ENCODE results near the gene DEGS2. TPM values are rescaled to one million over a fixed set of nuclear protein-coding genes. Genes with fewer than 3 reads are reported as not detected.

The DEGS2 gene
- total and polyA plus RNA-seq, 2 experiments from 2014 or later: 0.63 to 2.2 TPM

DNA sequence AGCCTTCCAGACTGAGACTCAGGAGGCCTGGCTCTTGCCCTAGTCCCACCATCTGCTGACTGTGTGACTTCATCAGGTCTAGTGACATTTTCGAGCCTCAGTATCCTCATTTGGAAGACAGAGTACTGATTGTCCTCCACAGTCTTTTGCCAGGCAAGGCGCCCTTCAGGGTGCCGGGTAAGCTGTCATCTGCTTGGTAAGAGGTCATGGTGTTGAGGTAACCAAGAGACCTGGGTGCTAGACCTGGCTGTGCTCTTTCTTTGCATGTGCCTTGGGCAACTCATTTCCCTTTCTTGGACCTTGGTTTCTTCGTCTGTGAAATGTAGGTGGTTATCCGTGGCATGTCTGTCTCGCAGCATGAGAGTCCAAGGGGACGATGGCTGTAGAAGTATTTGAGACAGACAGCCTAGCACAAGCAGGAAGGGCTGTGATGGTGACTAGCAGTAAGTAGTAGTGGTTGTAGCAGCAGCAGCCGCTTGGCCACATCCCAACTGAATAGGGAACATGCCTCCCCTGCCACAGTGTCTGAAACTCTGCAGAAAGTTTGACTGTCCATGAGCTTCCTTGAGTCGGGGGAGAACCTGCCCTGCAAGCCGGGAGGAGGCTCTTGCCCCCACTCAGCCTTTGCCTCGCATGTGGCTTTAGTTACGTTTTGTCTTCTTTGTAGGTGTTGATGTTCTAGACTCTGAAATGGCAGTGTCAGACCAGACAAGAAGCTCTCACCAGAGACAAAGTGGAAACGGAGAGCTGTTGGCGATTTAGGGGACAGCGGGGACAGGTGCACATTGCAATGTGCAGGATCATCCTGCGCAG lies 53.9 kb downstream of the DEGS2 start:
- Mint-ChIP-seq H3K27ac (no peak overlapping the region), H3K4me1 (peaks cover 24% of the 10 kb centered on the region), H3K9me3 (no peaks in the 10 kb centered on the region), H3K27me3 (ENCODE audit: insufficient read depth, low read depth, poor library complexity) (peaks cover 9% of the 10 kb centered on the region), H3K36me3 (ENCODE audit: low read depth) (no peaks in the 10 kb centered on the region), H3K4me3 (no peak overlapping the region)
- peaks cover 4% of the 10 kb centered on the region; the same call in 1 of the 2 replicates for H3K4me1 ChIP-seq (ENCODE audit: insufficient read depth)
- TF ChIP-seq, protein P1, sequence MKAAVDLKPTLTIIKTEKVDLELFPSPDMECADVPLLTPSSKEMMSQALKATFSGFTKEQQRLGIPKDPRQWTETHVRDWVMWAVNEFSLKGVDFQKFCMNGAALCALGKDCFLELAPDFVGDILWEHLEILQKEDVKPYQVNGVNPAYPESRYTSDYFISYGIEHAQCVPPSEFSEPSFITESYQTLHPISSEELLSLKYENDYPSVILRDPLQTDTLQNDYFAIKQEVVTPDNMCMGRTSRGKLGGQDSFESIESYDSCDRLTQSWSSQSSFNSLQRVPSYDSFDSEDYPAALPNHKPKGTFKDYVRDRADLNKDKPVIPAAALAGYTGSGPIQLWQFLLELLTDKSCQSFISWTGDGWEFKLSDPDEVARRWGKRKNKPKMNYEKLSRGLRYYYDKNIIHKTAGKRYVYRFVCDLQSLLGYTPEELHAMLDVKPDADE (IDR thresholded peaks at IDR 0.05): no peak
- TF ChIP-seq ZNF114 (CRISPR knock-in tag; IDR thresholded peaks at IDR 0.05): no peak
- TF ChIP-seq, protein P2, sequence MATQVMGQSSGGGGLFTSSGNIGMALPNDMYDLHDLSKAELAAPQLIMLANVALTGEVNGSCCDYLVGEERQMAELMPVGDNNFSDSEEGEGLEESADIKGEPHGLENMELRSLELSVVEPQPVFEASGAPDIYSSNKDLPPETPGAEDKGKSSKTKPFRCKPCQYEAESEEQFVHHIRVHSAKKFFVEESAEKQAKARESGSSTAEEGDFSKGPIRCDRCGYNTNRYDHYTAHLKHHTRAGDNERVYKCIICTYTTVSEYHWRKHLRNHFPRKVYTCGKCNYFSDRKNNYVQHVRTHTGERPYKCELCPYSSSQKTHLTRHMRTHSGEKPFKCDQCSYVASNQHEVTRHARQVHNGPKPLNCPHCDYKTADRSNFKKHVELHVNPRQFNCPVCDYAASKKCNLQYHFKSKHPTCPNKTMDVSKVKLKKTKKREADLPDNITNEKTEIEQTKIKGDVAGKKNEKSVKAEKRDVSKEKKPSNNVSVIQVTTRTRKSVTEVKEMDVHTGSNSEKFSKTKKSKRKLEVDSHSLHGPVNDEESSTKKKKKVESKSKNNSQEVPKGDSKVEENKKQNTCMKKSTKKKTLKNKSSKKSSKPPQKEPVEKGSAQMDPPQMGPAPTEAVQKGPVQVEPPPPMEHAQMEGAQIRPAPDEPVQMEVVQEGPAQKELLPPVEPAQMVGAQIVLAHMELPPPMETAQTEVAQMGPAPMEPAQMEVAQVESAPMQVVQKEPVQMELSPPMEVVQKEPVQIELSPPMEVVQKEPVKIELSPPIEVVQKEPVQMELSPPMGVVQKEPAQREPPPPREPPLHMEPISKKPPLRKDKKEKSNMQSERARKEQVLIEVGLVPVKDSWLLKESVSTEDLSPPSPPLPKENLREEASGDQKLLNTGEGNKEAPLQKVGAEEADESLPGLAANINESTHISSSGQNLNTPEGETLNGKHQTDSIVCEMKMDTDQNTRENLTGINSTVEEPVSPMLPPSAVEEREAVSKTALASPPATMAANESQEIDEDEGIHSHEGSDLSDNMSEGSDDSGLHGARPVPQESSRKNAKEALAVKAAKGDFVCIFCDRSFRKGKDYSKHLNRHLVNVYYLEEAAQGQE (IDR thresholded peaks at IDR 0.05; ENCODE audit: unreplicated experiment): no peak
- TF ChIP-seq EZH2phosphoT487 (IDR thresholded peaks at IDR 0.05; ENCODE audit: unreplicated experiment): no peak
- no peak for TF ChIP-seq ZNF331 (CRISPR knock-in tag; IDR thresholded peaks at IDR 0.05; ENCODE audit: low read depth)
- TF ChIP-seq NANOG (IDR thresholded peaks at IDR 0.05; ENCODE audit: borderline replicate concordance): no peak
- TF ChIP-seq, protein P3, sequence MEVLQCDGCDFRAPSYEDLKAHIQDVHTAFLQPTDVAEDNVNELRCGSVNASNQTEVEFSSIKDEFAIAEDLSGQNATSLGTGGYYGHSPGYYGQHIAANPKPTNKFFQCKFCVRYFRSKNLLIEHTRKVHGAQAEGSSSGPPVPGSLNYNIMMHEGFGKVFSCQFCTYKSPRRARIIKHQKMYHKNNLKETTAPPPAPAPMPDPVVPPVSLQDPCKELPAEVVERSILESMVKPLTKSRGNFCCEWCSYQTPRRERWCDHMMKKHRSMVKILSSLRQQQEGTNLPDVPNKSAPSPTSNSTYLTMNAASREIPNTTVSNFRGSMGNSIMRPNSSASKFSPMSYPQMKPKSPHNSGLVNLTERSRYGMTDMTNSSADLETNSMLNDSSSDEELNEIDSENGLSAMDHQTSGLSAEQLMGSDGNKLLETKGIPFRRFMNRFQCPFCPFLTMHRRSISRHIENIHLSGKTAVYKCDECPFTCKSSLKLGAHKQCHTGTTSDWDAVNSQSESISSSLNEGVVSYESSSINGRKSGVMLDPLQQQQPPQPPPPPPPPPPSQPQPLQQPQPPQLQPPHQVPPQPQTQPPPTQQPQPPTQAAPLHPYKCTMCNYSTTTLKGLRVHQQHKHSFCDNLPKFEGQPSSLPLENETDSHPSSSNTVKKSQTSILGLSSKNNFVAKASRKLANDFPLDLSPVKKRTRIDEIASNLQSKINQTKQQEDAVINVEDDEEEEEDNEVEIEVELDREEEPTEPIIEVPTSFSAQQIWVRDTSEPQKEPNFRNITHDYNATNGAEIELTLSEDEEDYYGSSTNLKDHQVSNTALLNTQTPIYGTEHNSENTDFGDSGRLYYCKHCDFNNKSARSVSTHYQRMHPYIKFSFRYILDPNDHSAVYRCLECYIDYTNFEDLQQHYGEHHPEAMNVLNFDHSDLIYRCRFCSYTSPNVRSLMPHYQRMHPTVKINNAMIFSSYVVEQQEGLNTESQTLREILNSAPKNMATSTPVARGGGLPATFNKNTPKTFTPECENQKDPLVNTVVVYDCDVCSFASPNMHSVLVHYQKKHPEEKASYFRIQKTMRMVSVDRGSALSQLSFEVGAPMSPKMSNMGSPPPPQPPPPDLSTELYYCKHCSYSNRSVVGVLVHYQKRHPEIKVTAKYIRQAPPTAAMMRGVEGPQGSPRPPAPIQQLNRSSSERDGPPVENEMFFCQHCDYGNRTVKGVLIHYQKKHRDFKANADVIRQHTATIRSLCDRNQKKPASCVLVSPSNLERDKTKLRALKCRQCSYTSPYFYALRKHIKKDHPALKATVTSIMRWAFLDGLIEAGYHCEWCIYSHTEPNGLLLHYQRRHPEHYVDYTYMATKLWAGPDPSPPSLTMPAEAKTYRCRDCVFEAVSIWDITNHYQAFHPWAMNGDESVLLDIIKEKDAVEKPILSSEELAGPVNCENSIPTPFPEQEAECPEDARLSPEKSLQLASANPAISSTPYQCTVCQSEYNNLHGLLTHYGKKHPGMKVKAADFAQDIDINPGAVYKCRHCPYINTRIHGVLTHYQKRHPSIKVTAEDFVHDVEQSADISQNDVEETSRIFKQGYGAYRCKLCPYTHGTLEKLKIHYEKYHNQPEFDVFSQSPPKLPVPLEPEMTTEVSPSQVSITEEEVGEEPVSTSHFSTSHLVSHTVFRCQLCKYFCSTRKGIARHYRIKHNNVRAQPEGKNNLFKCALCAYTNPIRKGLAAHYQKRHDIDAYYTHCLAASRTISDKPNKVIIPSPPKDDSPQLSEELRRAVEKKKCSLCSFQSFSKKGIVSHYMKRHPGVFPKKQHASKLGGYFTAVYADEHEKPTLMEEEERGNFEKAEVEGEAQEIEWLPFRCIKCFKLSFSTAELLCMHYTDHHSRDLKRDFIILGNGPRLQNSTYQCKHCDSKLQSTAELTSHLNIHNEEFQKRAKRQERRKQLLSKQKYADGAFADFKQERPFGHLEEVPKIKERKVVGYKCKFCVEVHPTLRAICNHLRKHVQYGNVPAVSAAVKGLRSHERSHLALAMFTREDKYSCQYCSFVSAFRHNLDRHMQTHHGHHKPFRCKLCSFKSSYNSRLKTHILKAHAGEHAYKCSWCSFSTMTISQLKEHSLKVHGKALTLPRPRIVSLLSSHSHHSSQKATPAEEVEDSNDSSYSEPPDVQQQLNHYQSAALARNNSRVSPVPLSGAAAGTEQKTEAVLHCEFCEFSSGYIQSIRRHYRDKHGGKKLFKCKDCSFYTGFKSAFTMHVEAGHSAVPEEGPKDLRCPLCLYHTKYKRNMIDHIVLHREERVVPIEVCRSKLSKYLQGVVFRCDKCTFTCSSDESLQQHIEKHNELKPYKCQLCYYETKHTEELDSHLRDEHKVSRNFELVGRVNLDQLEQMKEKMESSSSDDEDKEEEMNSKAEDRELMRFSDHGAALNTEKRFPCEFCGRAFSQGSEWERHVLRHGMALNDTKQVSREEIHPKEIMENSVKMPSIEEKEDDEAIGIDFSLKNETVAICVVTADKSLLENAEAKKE (CRISPR knock-in tag; IDR thresholded peaks at IDR 0.05): no peak
- TF ChIP-seq CREB1 (CRISPR knock-in tag; IDR thresholded peaks at IDR 0.05; ENCODE audit: low read depth): no peak
- TF ChIP-seq JUNB (IDR thresholded peaks at IDR 0.05; ENCODE audit: unreplicated experiment): no peak
- TF ChIP-seq, protein P4, sequence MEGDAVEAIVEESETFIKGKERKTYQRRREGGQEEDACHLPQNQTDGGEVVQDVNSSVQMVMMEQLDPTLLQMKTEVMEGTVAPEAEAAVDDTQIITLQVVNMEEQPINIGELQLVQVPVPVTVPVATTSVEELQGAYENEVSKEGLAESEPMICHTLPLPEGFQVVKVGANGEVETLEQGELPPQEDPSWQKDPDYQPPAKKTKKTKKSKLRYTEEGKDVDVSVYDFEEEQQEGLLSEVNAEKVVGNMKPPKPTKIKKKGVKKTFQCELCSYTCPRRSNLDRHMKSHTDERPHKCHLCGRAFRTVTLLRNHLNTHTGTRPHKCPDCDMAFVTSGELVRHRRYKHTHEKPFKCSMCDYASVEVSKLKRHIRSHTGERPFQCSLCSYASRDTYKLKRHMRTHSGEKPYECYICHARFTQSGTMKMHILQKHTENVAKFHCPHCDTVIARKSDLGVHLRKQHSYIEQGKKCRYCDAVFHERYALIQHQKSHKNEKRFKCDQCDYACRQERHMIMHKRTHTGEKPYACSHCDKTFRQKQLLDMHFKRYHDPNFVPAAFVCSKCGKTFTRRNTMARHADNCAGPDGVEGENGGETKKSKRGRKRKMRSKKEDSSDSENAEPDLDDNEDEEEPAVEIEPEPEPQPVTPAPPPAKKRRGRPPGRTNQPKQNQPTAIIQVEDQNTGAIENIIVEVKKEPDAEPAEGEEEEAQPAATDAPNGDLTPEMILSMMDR (conservative IDR thresholded peaks at IDR 0.05; ENCODE audit: low read depth in 2 of 2): no peak
- TF ChIP-seq EZH2 (IDR thresholded peaks at IDR 0.05; ENCODE audit: low read depth, unreplicated experiment): no peak
- no peak for TF ChIP-seq STAT1 (IDR thresholded peaks at IDR 0.05; ENCODE audit: unreplicated experiment)
- no peak overlapping the region for H3K4me2 ChIP-seq
- H3K9me2 ChIP-seq (ENCODE audit: insufficient read depth): no peaks in the 10 kb centered on the region
- ATAC-seq (no peak), DNase-seq (ENCODE audit: low spot score) (no peak)
- H3K4me3 ChIP-seq: no peak overlapping the region
- H3K27me3 ChIP-seq (ENCODE audit: insufficient read depth): no peaks in the 10 kb centered on the region
- H2AFZ ChIP-seq: no peak overlapping the region
- H3F3A ChIP-seq (replicated peaks; ENCODE audit: low read depth): no peaks in the 10 kb centered on the region
- no peaks in the 10 kb centered on the region for H3K36me3 ChIP-seq (ENCODE audit: insufficient read depth)
- no peak overlapping the region for H3K27ac ChIP-seq (ENCODE audit: low read depth)
- no peaks in the 10 kb centered on the region for H3K79me2 ChIP-seq (replicated peaks; ENCODE audit: insufficient read depth)
- H4K20me1 ChIP-seq (replicated peaks; ENCODE audit: insufficient read depth): peaks cover 10% of the 10 kb centered on the region; the same call in 1 of the 2 replicates
